GDM1 (cell line): ENCODE results near the gene NOCT.
"Not testable (repeated sequence)": the region's sequence is repeated elsewhere in the genome, so short reads cannot be mapped to it uniquely, and the experiment has no call there.

Experiments used
- DNase-seq: peaks from one replicate; lab custom pipeline; 2025; lab: John Stamatoyannopoulos, UW

The NOCT gene

GRCh38 chr4:139050446-139050845 lies 34.9 kb downstream of the NOCT start:
- DNase-seq, result no peak

DNA sequence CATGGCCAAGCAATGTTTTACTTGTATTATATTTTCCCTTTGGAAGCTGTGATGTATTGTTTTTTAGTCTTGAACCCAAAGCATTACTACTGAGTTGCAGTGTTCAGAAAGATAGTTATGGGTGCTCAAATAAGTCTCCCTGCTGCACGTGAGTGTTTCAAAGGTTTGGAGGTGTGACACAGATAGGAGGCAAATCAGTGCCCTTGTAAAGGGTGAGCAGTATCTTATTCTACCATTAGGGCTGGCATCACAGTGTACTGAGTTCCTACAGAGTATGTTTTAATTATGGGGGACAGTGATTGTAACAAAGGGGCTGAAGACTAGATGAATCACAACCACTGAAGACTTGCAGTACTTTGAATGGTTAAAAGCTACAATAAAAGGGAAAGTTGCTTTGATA lies 38.3 kb downstream of the NOCT start:
- no peak for DNase-seq

GRCh38 chr4:139054791-139055505 lies 39.4 kb downstream of the NOCT start:
- no peak for DNase-seq

DNA sequence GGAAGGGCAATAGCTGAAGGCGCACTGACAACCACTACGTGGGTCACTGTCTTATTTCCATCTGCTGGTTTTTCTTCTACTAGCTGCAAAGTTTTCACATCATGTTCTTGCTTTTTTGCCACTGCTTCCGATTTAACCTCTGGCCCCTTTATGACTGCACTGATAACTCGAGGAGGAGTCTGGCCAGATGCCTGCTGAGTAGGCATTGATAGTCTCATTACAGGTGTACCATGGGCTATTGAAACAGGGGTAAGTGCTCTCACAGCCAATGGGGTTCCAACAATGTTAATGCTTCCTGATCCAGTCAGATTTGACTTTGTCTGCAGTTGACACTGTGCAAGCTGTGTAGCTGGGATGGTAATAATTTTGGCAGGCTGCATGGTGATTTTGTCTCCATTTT lies 43.4 kb downstream of the NOCT start:
- not testable (repeated sequence) for DNase-seq

GRCh38 chr4:139060591-139060990 lies 45.0 kb downstream of the NOCT start:
- no peak for DNase-seq

DNA sequence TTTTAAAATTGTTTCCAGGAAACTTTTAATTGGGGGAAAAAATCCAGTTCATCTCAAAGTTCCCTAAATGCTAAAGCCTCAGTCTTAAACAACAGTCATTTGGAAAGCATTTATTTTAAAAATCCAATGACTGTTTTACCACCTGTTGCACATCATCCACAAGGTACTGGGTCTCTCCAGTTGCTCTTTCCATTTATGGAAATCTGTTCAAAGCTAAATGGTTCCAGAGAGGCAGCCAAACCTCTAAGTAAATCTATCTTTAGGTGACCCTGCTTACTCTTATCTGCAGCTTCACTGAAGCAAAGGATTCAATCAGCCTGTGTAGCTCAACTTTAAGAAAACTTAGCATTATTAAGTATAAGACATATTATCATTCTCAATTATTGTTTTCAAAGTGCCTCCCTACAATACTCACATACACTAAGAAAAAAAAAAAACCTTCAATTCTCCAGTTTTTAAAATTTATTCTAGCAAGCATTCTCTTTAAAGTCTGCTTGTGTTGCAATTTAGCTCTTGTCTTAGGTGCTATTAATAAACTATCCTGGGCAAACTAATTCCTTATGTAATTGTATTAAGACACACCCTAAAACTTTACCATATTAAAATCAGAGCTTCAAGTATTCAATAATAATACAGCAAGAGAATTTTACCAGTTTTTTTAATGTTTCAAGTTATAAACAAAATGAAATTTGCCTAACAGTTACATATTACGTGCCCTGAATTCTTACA lies 60.6 kb downstream of the NOCT start:
- no peak for DNase-seq

DNA sequence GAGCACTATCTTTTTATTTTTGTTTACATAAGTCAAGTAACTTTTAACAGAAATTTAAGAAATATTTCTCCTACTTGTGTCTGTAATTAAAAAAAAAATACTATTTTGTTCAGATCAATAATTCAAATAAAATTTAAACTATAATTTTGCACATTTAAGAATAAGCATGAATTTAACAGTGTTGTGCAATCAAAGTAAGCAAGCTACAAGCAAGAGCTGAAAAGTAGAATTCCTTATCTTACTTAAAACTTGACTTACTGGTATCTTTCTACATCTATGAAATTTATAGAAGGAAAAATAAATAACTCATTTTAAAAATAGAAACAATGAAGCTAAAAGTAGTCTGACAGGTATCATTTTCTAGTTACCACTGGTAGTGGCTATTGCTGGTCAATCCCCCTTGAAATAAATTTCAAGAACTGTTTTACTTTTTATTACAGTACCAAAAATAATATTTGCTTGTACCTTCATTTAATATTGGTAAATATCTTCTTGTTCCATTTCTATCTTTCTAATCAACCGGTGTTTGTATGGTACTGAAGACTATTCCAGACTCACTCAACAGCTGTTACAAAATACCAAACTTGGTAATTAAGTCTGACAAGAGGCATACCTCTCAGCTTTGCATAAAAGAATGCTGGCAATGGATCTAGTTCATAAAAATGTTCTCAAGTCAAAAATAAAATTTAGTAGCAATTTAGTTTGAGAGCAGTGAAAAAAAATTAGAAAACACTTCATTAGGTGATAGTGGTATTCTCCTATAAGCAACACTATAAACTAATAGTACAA lies 62.2 kb downstream of the NOCT start:
- no peak for DNase-seq

DNA sequence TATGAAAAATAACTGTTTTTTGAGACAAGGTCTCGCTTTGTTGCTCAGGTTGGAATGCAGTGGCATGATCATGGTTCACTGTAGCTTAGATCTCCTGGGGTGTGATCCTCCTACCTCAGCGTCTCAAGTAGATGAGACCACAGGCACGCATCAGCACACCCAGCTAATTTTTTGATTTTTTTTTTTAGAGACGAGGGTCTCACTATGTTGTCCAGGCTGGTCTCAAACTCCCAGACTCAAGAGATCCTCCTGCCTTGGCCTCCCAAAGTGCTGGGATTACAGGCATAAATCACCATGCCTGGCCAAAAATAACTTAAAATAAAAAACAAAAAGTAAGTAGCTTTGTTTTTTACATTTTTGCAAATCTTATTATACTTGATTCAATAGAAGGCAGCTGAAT lies 63.3 kb downstream of the NOCT start:
- DNase-seq, result no peak

GRCh38 chr4:139082750-139083606 lies 67.4 kb downstream of the NOCT start:
- DNase-seq, result peak; percentile 94

DNA sequence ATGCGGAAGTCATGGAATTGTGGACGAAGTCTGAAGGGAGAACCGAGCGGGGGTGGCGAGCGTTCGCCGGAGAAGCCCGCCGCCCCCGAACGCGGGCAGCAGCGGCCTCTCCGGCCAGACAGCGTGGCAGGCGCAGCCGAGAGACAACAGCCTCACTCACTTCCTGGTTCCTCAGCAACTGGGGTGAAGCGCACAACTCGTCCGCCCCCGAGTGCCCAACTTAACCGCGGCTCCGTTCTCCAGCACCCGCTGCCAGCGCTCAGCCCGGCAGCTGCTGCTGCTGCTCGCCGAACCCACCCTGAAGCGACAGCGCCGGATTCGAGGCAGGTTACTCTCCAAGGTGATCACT lies 68.0 kb downstream of the NOCT start:
- DNase-seq, result peak; percentile 44

DNA sequence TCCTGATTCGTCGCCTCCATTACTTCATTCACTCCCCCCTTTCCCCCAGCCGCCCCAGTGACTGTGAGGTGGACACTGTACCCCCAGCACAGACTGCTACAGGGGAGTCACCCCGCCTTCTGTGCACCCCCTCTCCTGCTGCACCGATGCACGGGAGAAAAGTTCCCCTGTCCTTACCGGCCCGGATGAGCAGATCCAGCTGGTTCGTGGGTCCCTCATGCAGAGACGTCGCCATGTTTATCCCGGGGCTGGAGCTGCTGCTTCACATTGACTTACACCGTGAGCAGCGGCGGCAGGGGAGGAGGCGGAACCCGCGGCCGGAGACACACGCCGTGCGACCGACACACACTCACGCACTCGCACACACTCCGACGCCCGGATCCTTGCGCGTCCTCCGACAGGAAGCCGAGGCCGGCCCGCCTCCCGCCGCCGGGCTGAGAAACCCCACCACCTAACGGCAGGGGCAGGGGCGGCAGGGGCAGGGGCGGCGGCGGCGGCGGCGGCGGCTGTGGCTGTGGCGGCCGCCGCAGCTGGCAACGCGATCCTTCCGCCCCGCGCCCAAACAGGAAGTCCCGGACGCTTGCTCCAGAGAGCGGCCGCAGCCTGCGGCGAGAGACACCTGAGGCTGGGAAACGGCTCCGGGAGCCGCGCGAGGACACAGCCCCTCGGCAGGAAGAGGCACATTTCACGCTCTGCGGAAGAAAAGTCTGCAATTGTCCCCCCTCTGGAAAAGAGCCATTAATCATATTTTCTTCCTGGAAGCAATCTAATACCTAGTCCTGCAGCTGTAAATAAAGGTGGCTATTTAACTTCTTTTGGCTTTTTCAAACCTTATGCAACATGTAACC lies 68.6 kb downstream of the NOCT start:
- DNase-seq, result peak; percentile 90

DNA sequence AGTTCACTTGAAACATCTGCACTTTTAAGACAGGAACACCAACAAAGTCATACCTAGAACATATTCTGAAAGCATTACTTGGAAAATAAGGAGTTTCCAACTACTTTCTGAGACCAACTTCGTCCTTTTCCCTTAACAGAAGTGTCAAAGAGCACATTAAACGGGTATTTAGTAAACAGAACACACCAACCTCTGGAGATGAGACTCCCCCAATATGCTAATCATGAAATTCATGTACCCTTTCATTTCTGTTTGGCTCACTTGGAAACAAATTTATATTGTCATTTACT lies 69.2 kb downstream of the NOCT start:
- no peak for DNase-seq

- DNase-seq, result no peak
Observed at GRCh38 chr4:139085141-139085540, 69.6 kb downstream of the NOCT start.

GRCh38 chr4:139092271-139092670 lies 76.7 kb downstream of the NOCT start:
- no peak for DNase-seq
